GM10266 (cell line): Measurements from ENCODE around the gene CSNK1G2.

Experiments
- DNase-seq: peaks from one replicate; pipeline ENCODE4 v3.0.0; 2012; ENCODE audit errors: extremely low spot score
- TF ChIP-seq, protein P1 (sequence below): IDR thresholded peaks from 2 replicates; pipeline ENCODE4 v1.5.1; 2012; ENCODE audit warnings: mild to moderate bottlenecking, low read depth; ENCODE audit not compliant: control insufficient read depth, insufficient read depth; ENCODE audit errors: missing control alignments

The CSNK1G2 gene

GRCh38 chr19:1936916-1937610 is 3.9 kb upstream of the CSNK1G2 start:
- TF ChIP-seq, protein P1, sequence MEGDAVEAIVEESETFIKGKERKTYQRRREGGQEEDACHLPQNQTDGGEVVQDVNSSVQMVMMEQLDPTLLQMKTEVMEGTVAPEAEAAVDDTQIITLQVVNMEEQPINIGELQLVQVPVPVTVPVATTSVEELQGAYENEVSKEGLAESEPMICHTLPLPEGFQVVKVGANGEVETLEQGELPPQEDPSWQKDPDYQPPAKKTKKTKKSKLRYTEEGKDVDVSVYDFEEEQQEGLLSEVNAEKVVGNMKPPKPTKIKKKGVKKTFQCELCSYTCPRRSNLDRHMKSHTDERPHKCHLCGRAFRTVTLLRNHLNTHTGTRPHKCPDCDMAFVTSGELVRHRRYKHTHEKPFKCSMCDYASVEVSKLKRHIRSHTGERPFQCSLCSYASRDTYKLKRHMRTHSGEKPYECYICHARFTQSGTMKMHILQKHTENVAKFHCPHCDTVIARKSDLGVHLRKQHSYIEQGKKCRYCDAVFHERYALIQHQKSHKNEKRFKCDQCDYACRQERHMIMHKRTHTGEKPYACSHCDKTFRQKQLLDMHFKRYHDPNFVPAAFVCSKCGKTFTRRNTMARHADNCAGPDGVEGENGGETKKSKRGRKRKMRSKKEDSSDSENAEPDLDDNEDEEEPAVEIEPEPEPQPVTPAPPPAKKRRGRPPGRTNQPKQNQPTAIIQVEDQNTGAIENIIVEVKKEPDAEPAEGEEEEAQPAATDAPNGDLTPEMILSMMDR = no peak
- DNase-seq = no peak

GRCh38 chr19:1938071-1938470 is 2.9 kb upstream of the CSNK1G2 start:
- DNase-seq = no peak

GRCh38 chr19:1942078-1942933 is 1.3 kb downstream of the CSNK1G2 start:
- TF ChIP-seq, protein P1 = no peak
- peak; percentile 88 for DNase-seq

More at GRCh38 chr19:1938071-1938470, 2.9 kb upstream of the CSNK1G2 start:
- TF ChIP-seq, protein P1 = no peak

DNA sequence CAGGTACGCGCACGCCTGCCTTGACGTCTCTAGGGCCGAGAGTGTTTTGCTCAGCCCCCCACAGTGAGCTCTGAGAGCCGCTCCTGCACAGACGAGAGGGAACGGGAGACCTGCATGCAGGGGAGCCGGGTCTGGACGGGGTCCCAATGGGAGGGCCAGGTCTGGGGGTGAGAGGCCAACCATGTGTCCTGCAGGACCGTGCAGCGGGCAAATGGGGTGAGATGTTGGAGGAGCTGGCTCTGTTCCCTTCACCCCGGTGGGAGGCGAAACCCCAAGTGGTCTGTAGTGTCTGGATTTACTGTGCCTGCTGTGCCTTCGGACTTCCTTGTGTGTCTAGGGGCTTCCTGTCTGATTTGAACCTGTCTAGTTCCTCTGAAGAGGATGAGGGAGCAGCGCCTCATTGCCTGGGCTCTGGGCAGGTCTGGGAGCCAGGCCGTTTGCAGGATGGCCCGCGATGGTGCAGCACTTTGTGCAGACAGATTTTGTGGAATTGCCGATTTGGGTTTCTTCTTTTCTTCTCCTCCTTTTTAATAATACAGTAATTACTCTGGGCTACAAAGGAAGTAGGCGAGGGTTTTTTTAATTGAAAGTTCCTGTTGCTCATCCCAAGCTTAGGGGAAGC is 2.1 kb downstream of the CSNK1G2 start:
- no peak for DNase-seq
- TF ChIP-seq, protein P1 = no peak

- TF ChIP-seq, protein P1 = no peak
- DNase-seq = no peak
Observed at GRCh38 chr19:1943661-1944087, 2.7 kb downstream of the CSNK1G2 start.

- DNase-seq = no peak
- TF ChIP-seq, protein P1 = no peak
Observed at GRCh38 chr19:1944088-1944915, 3.3 kb downstream of the CSNK1G2 start.
